GM04504 (cell line): ENCODE results near the gene CPT2.

Experiments used
- DNase-seq: peaks from one replicate; pipeline ENCODE4 v3.0.0-alpha.2; 2012; ENCODE audit warnings: low read depth

Gene CPT2

DNA sequence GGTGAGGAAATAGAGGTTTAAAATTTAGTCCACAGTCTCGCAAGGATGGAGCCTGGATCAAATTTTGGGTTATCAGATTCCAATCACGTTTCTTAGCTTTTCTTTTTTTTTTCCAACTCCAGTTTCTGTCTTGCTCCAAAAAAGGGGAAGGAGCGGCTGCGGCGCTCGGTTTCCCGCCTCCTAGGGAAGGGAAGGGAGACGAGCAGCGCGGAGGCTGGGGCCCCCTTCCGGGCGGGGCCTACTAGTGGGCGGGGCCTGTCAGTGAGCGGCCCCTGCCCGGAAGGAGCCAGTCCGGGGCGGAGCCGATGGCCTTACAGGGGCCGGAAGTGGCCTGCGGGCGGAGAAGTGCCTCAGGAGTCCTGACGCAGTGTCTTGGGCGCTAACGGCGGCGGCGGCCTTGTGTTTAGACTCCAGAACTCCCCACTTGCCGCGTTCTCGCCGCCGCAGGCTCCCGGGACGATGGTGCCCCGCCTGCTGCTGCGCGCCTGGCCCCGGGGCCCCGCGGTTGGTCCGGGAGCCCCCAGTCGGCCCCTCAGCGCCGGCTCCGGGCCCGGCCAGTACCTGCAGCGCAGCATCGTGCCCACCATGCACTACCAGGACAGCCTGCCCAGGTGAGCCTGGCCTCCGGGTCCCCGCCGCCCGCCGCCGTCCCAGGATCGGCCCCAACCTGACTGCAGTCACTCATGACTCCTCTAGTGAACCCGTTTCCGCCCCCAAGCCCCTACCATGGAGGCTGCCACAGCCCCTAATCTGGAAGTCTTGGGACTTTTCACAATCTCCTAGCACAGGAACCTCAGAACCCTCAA lies at the start of gene CPT2:
CPT2 (plus strand) TSS at position 340 of the 806 bp plus-strand sequence; CDS start at position 460, 120 bp downstream.
- peak; percentile 80 for DNase-seq

DNA sequence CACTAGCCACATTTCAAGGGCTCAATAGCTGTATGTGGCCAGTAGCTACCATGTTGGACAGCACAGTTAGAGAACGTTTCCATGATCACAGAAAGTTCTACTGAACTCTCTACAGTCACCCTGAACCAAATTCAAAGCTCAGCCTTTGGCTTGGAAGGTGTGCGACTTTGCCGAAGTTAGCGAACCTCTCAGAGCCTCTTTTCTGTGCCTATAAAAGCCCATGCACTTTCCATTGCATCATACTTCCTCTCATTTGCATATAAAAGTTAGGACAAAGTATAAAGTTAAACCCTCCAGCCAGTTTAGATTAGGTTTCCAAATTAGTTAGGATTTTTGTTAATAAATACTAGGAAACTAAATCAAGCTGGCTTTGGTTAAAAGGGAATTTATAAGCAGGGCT lies 49.5 kb upstream of the CPT2 start:
- no peak for DNase-seq

DNA sequence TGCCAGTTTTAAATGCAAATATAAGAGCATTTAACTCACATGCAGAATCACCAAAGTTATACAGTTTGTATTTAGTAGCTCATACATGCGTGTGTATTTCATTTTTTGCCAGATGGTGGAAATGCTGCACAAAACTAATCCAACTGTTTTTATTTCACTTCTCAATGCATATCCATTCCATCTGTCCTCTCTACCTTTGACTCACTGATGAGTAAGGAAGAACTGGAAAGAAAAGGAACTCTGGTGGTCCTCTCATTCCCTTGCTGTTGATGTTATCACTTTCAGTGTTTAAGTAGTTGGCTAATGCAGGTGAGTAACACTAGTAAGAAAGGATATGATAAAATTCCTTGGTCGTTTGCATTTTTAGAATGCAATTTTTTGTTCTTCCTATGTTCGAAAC lies 48.5 kb upstream of the CPT2 start:
- DNase-seq = no peak

- no peak for DNase-seq
Measured at GRCh38 chr1:53153752-53154151, 42.9 kb upstream of the CPT2 start.

DNA sequence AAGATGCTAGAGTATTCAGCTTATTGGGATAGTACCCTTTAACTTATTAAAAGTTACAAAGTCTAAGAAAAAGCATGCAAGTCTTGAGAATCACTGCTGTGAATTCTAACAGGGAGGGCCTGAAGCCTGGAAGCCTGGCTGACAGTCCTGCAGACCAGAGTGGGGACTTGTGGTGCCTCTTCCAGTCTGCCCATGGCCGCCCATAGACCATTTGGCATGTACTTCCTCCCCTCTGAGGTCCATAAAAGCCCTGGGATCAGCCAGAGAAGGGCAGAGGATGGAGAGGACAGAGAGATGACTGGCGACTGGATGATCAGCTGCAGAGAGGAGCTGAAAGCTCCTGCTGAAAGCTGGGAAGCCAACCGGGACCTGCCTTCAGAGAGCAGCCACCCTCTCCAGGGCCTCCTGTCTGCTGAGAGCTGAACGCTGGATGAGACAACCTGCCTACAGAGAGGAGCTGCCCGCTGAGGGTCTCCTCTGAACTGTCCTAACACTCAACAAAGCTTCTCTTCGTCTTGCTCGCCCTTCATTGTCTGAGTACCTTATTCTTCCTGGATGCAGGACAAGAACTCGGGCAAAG lies 41.7 kb upstream of the CPT2 start:
- no peak for DNase-seq

DNA sequence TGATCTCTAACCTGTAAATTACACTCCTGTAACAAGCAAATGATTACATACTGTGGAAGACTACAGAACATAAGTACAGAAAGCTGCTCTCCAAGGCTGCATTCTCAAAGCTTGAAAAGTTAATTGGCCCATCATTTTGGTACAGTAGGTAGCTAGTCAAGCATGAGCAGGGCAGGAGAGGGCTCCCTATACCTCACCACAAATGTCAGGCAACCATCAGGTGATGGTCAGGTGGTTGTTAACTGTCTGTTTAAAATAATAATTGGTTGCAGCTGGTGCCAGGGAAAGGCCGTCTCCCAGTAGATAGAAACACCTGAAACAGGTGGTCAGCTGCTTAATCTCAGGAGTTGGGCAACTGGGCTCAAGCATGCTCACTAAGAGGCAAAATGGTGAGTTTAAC lies 41.1 kb upstream of the CPT2 start:
- no peak for DNase-seq

DNA sequence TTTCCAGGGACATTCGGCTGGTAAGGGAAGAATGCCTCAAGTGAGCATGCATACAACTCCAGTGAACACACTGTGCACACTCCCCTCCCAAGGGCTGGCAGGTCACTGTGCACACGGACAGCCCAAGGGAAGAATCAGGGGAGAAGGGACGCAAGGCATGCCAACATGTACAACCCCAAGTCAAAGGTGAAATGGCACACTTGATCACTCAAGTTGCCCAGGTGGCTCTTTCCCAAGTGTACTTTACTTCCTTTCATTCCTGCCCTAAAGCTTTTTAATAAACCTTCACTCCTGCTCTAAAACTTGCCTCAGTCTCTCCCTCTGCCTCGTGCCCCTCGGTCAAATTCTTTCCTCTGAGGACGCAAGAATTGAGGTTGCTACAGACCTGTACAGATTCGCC lies 40.7 kb upstream of the CPT2 start:
- no peak for DNase-seq

- DNase-seq = no peak
Measured at GRCh38 chr1:53156783-53157182, 39.8 kb upstream of the CPT2 start.

DNA sequence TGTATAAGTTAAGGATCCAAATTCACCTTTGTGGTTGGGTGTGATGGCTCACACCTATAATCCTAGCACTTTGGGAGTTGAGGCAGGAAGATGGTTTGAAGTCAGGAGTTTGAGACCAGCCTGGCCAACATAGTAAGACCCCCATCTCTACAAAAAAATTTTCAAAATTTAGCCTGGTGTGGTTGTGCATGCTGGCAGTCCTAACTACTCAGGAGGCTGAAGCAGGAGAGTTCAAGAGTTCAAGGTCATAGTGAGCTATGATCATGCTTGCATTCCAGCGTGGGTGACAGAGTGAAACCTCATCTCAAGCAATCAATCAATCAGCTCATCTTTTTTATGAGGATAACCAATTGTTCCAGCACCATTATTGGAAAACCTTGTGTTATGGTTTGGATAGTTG lies 37.7 kb upstream of the CPT2 start:
- no peak for DNase-seq

GRCh38 chr1:53160924-53161378 lies 35.7 kb upstream of the CPT2 start:
- no peak for DNase-seq

DNA sequence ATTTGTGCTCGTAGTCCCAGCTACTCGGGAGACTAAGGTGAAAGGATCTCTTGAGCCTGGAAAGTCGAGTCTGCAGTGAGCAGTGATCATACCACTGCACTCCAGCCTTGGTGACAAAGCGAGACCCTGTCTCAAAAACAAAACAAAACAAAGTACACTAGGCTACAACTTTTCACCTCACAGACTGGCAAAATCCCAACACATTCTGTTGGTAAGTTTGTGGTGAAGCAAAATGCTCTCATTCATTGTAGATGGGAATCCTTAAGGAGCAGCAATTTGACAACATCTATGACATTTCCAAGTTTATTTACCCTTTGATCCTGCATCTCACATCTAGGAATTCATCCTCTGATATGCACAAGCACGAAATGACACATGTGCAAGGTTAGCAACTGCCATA lies 34.0 kb upstream of the CPT2 start:
- no peak for DNase-seq

DNA sequence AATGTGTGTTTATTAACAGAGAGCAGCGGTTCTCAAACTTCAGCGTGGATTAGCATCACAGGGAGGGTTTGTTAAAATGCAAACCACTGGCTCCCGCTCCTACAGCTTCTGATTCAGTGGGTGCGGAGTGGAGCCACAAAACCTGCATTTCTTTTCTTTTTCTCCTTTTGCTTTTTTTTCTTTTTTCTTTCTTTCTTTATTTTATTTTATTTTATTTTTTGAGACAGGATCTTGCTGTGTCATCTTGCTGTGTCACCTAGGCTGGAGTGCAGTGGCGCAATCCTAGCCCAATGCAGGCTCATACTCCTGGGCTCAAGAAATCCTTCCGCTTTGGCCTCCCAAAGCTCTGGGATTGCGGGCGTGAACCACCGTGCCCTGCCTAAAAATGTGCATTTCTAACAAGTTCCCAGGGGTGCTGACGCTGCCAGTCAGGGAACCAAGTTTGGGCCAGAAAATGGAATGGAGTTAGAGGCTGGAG lies 33.3 kb upstream of the CPT2 start:
- no peak for DNase-seq

- DNase-seq = no peak
Measured at GRCh38 chr1:53165408-53165961, 31.1 kb upstream of the CPT2 start.

- DNase-seq = no peak
Measured at GRCh38 chr1:53166366-53166765, 30.3 kb upstream of the CPT2 start.

DNA sequence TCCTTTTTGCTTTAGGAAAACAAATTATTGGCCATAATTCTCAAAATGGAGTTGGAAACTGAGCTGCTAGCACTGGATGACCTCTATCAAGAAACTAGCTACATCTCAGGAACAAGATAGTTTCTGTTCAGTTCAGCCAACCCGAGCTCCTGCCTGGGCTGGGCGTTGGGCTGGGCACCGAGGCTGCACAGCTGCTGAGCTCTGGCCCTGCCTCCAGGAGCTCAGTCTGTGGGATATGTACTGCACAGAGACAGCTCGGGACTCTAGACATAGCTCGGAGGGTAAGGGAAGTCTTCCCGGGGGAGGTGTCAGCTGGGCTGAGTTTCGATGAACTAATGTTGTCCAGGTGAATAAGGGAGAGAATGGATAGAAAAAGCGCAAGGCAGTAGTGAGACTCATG lies 29.7 kb upstream of the CPT2 start:
- DNase-seq = no peak

DNA sequence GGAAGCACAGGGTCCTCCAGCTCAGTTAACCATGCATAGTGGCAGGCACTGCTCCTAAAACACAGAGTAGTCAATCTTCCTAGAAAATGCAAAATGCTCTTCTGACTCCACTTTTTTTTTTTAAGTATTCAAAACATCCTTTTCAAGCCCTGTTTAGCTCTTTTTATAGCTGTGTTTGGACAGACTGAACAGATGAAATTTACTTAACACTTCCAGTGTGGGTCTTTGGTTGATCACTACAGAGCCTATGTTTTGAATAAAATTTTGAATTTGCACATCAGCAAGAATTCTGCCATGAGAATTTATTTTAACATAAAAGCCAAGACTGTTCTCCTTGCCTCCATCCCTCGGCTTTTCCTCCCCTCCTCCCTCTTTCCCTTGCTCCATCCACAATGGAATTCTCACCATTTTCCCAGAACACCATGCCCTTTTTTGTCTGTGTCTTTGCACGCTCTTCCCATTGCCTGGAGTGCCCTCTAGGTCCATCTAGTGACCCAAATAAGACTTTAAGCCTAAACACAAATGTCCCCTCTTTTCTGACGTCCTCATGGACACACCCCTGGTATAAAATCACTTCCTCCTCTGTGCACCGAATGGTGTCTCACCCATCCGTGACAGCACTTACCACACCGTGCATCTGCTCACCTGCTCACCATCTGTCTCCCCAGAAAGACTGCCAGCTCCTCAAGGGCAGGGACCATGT lies 24.0 kb upstream of the CPT2 start:
- peak; percentile 56 for DNase-seq

- no peak for DNase-seq
Measured at GRCh38 chr1:53174971-53175913, 21.4 kb upstream of the CPT2 start.

- DNase-seq = no peak
Measured at GRCh38 chr1:53176452-53177208, 20.0 kb upstream of the CPT2 start.

DNA sequence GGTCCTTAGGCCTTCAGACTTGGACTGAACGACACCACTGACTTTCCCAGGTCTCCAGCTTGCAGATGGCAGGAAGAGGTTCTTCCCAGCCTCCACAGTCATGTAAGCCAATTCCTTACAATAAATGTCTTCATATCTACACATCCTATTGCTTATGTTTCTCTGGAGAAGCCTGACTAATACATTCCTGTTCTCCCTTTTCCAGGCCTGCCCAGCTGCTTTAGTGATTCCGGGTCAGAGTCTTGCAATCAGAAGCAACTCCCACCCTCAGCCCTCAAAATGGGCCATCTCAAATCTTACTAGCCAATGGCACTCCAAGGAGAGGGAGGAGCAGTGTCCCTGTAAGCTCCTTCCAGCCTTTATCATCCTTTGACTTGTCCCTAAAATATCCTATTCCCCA lies 16.4 kb upstream of the CPT2 start:
- DNase-seq = no peak

- DNase-seq = no peak
Measured at GRCh38 chr1:53180951-53181350, 15.7 kb upstream of the CPT2 start.

DNA sequence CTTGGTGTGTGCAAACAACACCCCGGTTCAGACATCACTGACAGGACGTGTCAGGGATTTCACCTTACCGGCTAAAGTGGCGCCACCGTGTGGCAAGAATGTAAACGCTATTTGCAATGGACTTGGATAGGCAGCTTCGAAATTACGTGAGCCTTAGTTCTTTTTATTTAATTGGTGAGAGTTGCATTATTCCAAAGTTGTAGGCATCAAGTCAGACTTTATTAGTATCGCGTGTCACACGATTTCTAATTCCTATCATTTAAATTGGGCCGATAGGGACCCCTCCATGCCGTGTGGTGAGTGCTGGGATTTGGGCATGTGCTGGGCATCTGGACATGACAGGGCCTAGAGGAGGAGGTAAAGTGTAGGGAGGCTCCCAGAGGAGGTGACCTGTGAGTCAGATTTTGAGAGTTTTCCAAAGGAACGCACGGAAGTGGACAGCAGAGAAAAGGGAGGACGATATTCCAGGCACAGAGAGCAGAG lies 14.5 kb upstream of the CPT2 start:
- peak; percentile 53 for DNase-seq
